ENCODE measurements around the gene NSMCE1. TPM values are rescaled to one million over a fixed set of nuclear protein-coding genes. Genes with fewer than 3 reads are reported as not detected.
A peak's percentile ranks its signal among the peaks of the same experiment; 100 is the strongest.

The NSMCE1 gene, protein sequence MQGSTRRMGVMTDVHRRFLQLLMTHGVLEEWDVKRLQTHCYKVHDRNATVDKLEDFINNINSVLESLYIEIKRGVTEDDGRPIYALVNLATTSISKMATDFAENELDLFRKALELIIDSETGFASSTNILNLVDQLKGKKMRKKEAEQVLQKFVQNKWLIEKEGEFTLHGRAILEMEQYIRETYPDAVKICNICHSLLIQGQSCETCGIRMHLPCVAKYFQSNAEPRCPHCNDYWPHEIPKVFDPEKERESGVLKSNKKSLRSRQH
- total RNA-seq (2022) (106 and 119 TPM in 2 replicates), Bru-seq, nascent RNA (percentile 61 among the genes with signal in this experiment), BruChase-seq, experiment 1, labeled RNA remaining after a 6-hour chase (percentile 57 among the genes with signal in this experiment), BruChase-seq, experiment 2, labeled RNA remaining after a 2-hour chase (percentile 51 among the genes with signal in this experiment)
- long read RNA-seq, transcript NSMCE1-201 (8 exons, 1,067 nt) = major isoform, 136 of 171 reads
- long read RNA-seq, partial matches to known transcripts = 3 of 171 reads
- long read RNA-seq, other reads (novel, unspliced or antisense) = 32 of 171 reads

GRCh38 chr16:27268376-27269299, at the start of gene NSMCE1:
NSMCE1 (minus strand) TSS chr16:27268772; CDS start chr16:27257570, 11,202 bp downstream.
- POLR2A ChIA-PET = interaction anchor here (0.6 to 2.8 kb wide), 17 partner anchors 9 to 65 kb away, joined by 3 to 14 read pairs (median 4); partner anchors contain the start of gene KDM8
- peaks cover 8% of the 10 kb centered on the region for H3K9me3 Mint-ChIP-seq (ENCODE audit: unreplicated experiment)
- H3K27me3 Mint-ChIP-seq (ENCODE audit: insufficient read depth, unreplicated experiment) = no peaks in the 10 kb centered on the region
- H3K27ac Mint-ChIP-seq (ENCODE audit: low read depth, unreplicated experiment) = peak within 1 kb of the TSS; percentile 99
- intact Hi-C loops (cut with micrococcal nuclease) = loop anchor here (2.0 kb wide), 1 partner anchor 46 kb away; no protein-coding TSS in a partner anchor
- peak within 1 kb of the TSS; percentile 94 for H3K4me3 Mint-ChIP-seq (ENCODE audit: unreplicated experiment)
- DNase-seq (ENCODE audit: unreplicated experiment) = peak; percentile 96
- CTCF ChIA-PET = interaction anchor here (0.7 to 3.4 kb wide), 5 partner anchors 17 to 99 kb away, joined by 3 to 13 read pairs (median 4); no protein-coding TSS in a partner anchor
- TSS peak; percentile 94 for BruUV-seq (replicated peaks)
- H3K4me1 Mint-ChIP-seq (ENCODE audit: insufficient read depth, unreplicated experiment) = peaks cover 27% of the 10 kb centered on the region
- TF ChIP-seq, protein P1, sequence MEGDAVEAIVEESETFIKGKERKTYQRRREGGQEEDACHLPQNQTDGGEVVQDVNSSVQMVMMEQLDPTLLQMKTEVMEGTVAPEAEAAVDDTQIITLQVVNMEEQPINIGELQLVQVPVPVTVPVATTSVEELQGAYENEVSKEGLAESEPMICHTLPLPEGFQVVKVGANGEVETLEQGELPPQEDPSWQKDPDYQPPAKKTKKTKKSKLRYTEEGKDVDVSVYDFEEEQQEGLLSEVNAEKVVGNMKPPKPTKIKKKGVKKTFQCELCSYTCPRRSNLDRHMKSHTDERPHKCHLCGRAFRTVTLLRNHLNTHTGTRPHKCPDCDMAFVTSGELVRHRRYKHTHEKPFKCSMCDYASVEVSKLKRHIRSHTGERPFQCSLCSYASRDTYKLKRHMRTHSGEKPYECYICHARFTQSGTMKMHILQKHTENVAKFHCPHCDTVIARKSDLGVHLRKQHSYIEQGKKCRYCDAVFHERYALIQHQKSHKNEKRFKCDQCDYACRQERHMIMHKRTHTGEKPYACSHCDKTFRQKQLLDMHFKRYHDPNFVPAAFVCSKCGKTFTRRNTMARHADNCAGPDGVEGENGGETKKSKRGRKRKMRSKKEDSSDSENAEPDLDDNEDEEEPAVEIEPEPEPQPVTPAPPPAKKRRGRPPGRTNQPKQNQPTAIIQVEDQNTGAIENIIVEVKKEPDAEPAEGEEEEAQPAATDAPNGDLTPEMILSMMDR (IDR thresholded peaks at IDR 0.05; ENCODE audit: unreplicated experiment) = no peak
- peaks cover 5% of the 10 kb centered on the region for H3K36me3 Mint-ChIP-seq (ENCODE audit: insufficient read depth, unreplicated experiment)

DNA sequence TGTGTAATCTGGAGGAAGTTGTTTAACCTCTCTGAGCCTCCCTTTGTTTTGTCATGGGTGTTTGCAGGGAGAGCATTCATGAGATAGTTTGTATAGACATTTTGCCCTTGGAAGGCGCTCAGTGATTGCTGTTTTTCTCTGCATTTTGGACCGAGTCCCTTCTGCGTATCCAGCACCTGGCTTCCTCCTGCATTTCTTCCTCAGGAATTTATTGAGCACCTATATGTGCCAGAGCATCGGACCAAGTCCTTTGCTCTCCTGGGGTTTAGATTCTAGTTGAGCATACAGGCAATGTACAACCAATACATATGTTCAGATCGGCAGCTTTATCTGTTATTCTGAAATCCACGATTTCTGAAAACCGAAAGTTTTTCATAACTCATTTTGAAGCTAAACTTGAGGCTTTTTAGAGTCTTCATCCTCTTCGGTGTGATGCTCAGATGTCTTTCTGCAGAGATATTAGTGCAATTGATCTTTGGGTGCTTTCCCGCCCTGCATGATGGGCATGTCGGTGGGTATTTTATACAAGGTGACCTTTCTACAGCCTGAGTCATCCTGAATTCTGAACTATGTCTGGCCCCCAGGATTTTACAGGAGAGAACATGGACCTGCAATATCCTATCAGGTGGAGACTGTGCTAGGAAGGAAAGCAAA, 49.3 kb upstream of the NSMCE1 start:
- Mint-ChIP-seq H3K4me1 (ENCODE audit: insufficient read depth, unreplicated experiment) (peaks cover 62% of the 10 kb centered on the region), H3K36me3 (ENCODE audit: insufficient read depth, unreplicated experiment) (peaks cover 15% of the 10 kb centered on the region), H3K4me3 (ENCODE audit: unreplicated experiment) (peak overlapping the region; percentile 67), H3K27me3 (ENCODE audit: insufficient read depth, unreplicated experiment) (no peaks in the 10 kb centered on the region), H3K27ac (ENCODE audit: low read depth, unreplicated experiment) (peak overlapping the region; percentile 61), H3K9me3 (ENCODE audit: unreplicated experiment) (no peaks in the 10 kb centered on the region)
- no TSS peak for BruUV-seq (replicated peaks)
- intact Hi-C loops (cut with micrococcal nuclease) = loop anchor here (5.0 kb wide), 1 partner anchor 39 kb away; no protein-coding TSS in a partner anchor
- no peak for DNase-seq (ENCODE audit: unreplicated experiment)
- ChIA-PET POLR2A (interaction anchor here (0.6 to 5.0 kb wide), 12 partner anchors 11 to 95 kb away, joined by 3 to 57 read pairs (median 3); partner anchors contain the start of gene NSMCE1), CTCF (interaction anchor here (0.6 to 5.9 kb wide), 11 partner anchors 9 to 140 kb away, joined by 3 to 36 read pairs (median 3); no protein-coding TSS in a partner anchor)
- TF ChIP-seq, protein P1 (IDR thresholded peaks at IDR 0.05; ENCODE audit: unreplicated experiment) = no peak

DNA sequence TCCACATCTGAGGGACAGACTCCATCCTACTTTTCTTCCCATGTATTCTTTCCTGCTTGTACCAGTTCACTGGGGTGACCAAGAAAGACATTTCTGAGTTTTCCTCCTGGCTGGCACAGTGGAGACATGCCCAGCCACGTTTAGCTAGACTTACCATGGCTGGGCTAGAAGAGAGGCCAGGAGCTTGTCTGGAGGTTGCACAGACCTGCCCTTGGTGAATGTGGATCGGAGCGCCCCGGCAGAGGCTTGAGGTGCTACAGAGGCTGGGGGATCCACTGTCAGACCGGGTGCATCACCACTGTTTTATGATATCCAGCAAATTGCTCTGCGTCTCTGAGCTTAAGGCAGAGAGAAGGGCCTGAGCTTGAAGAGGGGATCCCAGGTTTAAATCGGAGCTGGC, 48.7 kb upstream of the NSMCE1 start:
- ChIA-PET POLR2A (interaction anchor here (0.6 to 5.0 kb wide), 8 partner anchors 11 to 94 kb away, joined by 3 to 57 read pairs (median 3); partner anchors contain the start of gene NSMCE1), CTCF (interaction anchor here (0.6 to 5.9 kb wide), 9 partner anchors 36 to 141 kb away, joined by 3 to 36 read pairs (median 3); no protein-coding TSS in a partner anchor)
- TF ChIP-seq, protein P1 (IDR thresholded peaks at IDR 0.05; ENCODE audit: unreplicated experiment) = no peak
- peak overlapping the region; percentile 37 for H3K27ac Mint-ChIP-seq (ENCODE audit: low read depth, unreplicated experiment)
- peak overlapping the region; percentile 57 for H3K4me3 Mint-ChIP-seq (ENCODE audit: unreplicated experiment)
- no peaks in the 10 kb centered on the region for H3K27me3 Mint-ChIP-seq (ENCODE audit: insufficient read depth, unreplicated experiment)
- H3K4me1 Mint-ChIP-seq (ENCODE audit: insufficient read depth, unreplicated experiment) = peaks cover 56% of the 10 kb centered on the region
- H3K36me3 Mint-ChIP-seq (ENCODE audit: insufficient read depth, unreplicated experiment) = peaks cover 15% of the 10 kb centered on the region
- H3K9me3 Mint-ChIP-seq (ENCODE audit: unreplicated experiment) = no peaks in the 10 kb centered on the region
- intact Hi-C loops (cut with micrococcal nuclease) = loop anchor here (5.0 kb wide), 1 partner anchor 40 kb away; no protein-coding TSS in a partner anchor
- DNase-seq (ENCODE audit: unreplicated experiment) = peak; percentile 72
- no TSS peak for BruUV-seq (replicated peaks)

All from MCF 10A (cell line).